GM19452 (cell line): Measurements from ENCODE around the gene NUP88.

Source experiments
- ATAC-seq: cut with Tn5 transposase; IDR thresholded peaks from one replicate; pipeline ENCODE4 v1.9.1; 2021; ENCODE audit not compliant: unreplicated experiment

The NUP88 gene

DNA sequence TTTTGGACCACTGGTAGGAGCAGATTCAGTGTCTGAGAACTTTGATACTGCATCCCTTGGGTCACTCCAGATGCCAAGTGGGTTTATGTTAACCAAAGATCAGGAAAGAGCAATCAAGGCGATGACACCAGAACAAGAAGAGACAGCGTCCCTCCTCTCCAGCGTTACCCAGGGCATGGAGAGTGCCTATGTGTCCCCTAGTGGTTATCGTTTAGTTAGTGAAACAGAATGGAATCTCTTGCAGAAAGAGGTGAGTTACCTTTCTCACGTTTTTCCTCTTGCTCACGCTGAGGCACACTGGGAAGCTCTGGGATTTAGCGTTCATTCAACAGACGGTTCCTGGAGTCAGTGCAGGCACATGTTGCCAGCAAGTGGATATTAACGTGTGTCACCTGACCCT is 58.0 kb downstream of the NUP88 start:
- ATAC-seq = no peak

DNA sequence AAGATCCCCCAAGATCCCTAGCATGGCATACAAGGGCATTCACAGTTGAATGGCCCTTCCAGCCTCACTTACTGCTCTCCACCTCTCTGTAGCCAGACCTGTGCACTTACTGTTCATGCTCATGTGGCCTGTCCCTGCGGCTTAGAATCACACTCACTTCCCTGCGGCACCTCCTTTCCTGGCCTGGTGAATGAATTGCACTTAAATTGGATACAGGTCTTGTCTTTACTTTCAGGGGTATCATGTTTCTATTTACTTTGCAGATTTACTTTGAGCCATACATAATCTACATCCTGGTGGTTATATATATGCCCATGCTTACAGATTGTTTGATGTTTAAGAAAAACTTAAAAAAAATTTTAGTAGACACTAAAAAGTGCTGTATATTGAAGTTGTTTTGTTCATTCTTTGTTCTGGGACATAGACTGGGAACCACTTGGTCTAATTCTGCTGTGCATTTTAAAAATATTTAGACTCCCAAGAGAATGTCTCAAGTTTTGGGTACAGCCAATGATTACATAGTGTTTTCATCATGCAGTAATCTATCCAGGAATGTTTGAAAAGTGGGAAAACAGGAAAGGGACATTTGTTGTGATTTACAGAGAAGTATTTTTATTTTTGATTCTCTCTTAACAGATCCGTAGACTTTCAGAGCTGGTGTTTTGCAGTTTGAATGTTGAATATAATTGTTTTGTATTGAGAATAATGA is 63.9 kb downstream of the NUP88 start:
- no peak for ATAC-seq

DNA sequence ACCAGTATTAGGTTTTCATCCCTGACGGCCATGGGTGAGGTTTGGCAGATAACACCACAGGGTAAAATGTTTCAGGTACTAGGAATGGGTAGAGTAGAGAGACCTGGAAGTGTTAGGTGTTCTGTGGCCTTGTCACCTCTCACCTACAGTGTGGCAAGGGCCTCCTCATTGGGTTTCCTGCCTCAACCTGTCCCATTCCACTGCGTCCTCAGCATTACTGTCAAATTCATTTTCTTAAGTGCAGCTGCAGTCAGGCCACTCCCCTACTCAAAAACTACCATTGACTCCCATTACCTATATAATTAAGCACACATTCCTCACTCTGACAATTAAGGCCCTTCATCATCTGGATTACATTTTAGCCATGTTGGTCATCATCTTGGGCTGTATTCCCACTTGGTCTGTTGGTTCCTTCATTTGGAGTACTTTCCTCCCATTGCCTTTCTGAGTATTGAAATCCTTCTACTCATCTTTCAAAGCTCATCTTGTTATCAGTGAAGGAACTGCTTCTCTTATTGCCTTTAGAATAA is 64.5 kb downstream of the NUP88 start:
- no peak for ATAC-seq

DNA sequence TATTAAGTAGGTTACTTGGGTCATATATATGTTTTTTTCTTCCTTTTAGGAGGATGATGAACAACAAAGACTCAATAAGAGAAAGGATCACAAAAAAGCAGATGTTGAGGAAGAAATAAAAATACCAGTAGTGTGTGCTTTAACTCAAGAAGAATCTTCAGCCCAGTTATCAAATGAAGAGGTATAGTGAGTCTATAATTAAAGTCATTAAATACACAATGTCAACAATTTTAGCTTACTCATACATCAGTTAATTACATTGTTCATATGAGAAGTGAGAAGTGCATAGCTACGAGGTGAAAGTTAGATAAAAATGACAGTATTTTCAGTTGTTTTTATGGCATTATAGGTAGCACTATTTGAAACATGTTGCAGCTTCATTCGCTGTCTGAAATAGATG is 65.2 kb downstream of the NUP88 start:
- no peak for ATAC-seq

DNA sequence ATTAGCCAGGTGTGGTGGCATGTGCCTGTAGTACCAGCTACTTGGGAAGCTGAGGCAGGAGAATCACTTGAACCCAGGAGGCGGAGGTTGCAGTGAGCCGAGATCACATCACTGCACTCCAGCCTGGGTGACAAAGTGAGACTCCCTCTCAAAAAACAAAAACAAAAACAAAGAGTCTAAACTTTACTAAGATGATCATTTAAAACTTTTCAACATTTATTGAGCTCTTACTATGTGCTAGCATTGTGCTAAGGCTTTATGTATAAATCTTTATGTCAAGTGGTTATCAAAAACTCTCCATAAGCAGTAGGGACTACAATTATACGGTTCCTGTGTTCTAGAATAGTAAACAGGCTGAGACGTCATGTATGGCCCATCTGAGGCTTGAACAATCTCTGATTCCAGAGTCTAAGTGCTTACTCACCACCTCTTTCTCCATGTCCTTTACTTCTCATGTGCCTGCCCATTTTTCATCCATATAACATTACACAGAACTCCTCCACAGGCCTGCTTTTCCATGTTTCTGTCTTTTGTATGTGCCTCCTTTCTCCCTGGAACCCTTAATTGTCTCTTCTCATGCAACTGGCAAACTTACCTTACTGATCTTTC is 66.7 kb downstream of the NUP88 start:
- ATAC-seq = no peak

DNA sequence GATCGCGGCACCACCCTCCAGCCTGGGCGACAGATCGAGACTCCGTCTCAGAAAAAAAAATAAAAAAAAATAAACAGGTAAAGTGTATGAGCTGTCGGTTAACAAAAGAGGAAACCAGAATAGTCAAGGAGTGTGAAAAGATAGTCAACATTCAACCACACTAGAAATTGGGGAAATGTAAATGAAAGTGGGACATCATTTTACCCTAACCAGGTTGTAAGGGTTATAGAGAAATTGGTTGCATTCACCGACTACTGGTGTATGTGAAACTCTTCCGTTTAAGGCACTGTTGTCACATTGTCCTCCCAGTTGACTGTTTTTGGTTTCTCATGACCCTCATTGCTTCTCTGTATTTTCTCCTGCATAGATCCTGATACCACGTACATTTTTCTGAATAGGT is 74.5 kb downstream of the NUP88 start:
- ATAC-seq = no peak
